HG03442 (cell line): ENCODE data around the gene IQCC.

Source experiments
- ATAC-seq: cut with Tn5 transposase; IDR thresholded peaks from one replicate; pipeline ENCODE4 v1.9.1; 2021; ENCODE audit warnings: mild to moderate bottlenecking, moderate library complexity; ENCODE audit not compliant: unreplicated experiment

Gene IQCC

DNA sequence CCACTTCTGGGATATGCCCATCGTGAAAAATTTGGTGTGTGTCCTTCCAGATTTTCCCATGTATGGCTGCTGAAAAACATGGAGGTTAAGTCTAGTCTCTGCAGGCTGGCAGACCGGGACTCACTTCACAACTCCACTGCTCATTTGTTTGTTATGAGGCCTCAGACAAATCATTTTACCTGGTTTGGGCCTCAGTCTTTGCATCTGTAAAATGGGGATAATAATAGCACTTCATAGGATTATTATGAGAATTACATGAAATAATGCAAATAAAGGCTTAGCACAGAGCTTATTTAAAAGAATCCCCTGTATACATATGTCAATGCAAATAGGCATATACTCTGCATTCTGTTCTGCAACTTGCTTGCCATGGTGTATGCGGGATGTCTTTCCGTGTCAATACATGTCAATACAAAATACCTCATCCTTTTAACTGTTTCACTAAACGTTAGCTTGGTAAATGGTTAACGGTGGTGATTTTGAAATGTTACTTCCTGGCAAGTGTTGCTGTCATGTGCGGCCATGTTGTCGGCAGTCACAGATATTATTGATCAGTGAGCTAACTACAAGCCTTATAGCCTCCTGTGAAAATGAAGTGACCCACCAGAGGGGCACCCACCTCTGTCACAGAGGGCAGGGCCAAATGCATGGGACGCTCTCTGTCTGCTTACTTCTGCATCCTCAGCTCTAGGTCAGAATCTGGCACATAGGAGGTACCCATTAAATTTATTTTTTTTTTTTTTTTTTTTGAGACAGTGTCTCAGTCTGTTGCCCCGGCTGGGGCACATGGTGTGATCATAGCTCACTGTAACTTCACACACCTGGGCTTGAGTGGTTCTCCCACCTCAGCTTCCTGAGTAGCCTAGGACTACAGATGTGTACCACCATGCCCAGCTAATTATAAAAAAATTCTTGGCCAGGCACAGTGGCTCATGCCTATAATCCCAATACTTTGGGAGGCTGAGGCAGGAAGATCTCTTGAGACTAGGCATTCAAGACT lies 49.9 kb downstream of the IQCC start:
- no peak for ATAC-seq

DNA sequence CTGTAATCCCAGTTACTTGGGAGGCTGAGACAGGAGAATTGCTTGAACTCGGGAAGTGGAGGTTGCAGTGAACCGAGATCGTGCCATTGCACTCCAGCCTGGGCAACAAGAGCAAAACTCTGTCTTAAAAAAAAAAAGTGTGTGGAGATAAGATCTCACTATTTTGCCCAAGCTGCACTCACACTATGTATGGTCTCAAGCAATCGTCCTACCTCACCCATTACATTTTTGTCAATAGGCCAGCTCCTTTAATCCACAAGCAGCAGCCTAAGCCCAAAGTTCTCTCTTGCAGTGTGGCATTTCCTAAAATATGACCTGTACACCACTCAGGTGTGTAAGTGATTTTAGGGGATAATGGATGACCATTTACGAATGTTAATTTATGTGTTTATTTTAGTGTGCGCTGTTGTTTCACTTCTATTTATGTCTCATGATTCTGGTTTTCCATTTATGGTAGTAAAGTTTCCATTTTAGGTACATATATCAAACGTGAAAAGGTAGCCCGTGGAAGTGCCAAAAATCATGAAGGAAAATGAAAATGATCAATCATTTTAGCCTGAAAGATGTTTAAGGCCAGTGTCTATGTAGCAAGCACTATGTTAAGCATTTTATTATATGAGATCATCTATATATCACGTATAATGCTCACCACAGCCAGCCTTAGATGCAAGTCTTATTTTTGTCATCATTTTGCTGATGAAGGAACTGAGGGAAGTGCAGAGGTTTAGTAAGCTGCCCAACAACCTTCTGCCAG lies 51.2 kb downstream of the IQCC start:
- ATAC-seq = no peak

DNA sequence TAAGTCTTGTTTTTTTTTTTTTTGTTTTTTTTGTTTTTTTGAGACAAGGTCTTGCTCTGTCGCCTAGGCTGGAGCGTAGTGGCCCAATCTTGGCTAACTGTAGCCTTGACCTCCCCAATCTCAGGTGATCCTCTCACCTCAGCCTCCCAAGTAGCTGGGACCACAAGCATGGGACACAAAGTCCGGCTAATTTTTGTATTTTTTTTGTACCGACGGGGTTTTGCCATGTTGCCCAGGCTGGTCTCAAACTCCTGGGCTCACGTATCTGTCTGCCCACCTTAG lies 51.7 kb downstream of the IQCC start:
- no peak for ATAC-seq
